IMR-90 (cell line): ENCODE results near the gene GNG12. TPM values are rescaled to one million over a fixed set of nuclear protein-coding genes. Genes with fewer than 3 reads are reported as not detected.

Source experiments
- ATAC-seq: fragments of 200-7000 bp; cut with Tn5 transposase; 2 replicates; pipeline ENCODE4 v1.9.1; 2020; ENCODE audit warnings: low read depth, mild to moderate bottlenecking, moderate library complexity
- BruUV-seq: library from RNA; stranded (reverse); fragments of 400-500 nt; replicated peaks from 2 replicates; lab custom pipeline; 2021; lab: Mats Ljungman, UMichigan
- CTCF ChIA-PET: fragments of 300-600 bp; formaldehyde crosslinking; extraction: SDS; loops from one replicate; lab custom pipeline; 2021; ENCODE audit warnings: antibody characterized with exemption; lab: Yijun Ruan, JAX
- POLR2A ChIA-PET: fragments of 300-600 bp; sonication (Branson Sonifier 250); formaldehyde crosslinking; loops from one replicate; lab custom pipeline; 2022; ENCODE audit warnings: antibody characterized with exemption; ENCODE audit not compliant: unreplicated experiment; lab: Charles Lee
- DNase-seq: peaks from one replicate; pipeline ENCODE4 v3.0.0; 2013
- H2AFZ ChIP-seq: replicated peaks from 2 replicates; pipeline ENCODE3; 2013; ENCODE audit warnings: low read length, mild to moderate bottlenecking; ENCODE audit not compliant: poor library complexity
- H2AK5ac ChIP-seq: 2 replicates; pipeline ENCODE4 v1.6.1; 2013; ENCODE audit warnings: low read depth, low read length, inconsistent platforms
- H2AK9ac ChIP-seq: replicated peaks from 2 replicates; pipeline ENCODE3; 2013; ENCODE audit warnings: mild to moderate bottlenecking, low read depth, low read length, moderate library complexity; ENCODE audit not compliant: poor library complexity
- H2BK120ac ChIP-seq: 2 replicates; pipeline ENCODE4 v1.6.1; 2013; ENCODE audit warnings: low read depth, low read length, inconsistent platforms
- H2BK15ac ChIP-seq: 3 replicates; pipeline ENCODE4 v1.6.1; 2013; ENCODE audit warnings: low read depth, low read length, inconsistent platforms
- H2BK20ac ChIP-seq: 2 replicates; pipeline ENCODE4 v1.6.1; 2013; ENCODE audit warnings: low read depth, mild to moderate bottlenecking, inconsistent platforms, low read length, moderate library complexity
- H2BK5ac ChIP-seq: 2 replicates; pipeline ENCODE4 v1.6.1; 2013; ENCODE audit warnings: mild to moderate bottlenecking, low read depth, low read length, inconsistent platforms; ENCODE audit not compliant: poor library complexity, severe bottlenecking
- H3K14ac ChIP-seq: replicated peaks from 2 replicates; pipeline ENCODE4 v1.6.1; 2013; ENCODE audit warnings: low read depth, low read length, inconsistent platforms
- H3K18ac ChIP-seq: 2 replicates; pipeline ENCODE4 v1.6.1; 2013; ENCODE audit warnings: low read depth, low read length, control low read depth
- H3K23ac ChIP-seq: 2 replicates; pipeline ENCODE4 v1.6.1; 2013; ENCODE audit warnings: low read depth, low read length, inconsistent platforms
- H3K27ac ChIP-seq: 2 replicates; pipeline ENCODE4 v1.5.1; 2013; ENCODE audit warnings: mild to moderate bottlenecking, control low read depth, low read length; ENCODE audit not compliant: insufficient read depth
- H3K27me3 ChIP-seq: 2 replicates; pipeline ENCODE4 v1.6.1; 2013; ENCODE audit warnings: low read length; ENCODE audit not compliant: control insufficient read depth, insufficient read depth
- H3K36me3 ChIP-seq: 2 replicates; pipeline ENCODE4 v1.6.1; 2013; ENCODE audit warnings: low read length, mixed read lengths; ENCODE audit not compliant: control insufficient read depth, insufficient read depth
- H3K4ac ChIP-seq: 2 replicates; pipeline ENCODE4 v1.6.1; 2013; ENCODE audit warnings: low read depth, low read length, inconsistent platforms
- H3K4me1 ChIP-seq: 2 replicates; pipeline ENCODE4 v1.6.1; 2013; ENCODE audit warnings: low read length, mixed read lengths; ENCODE audit not compliant: control insufficient read depth, insufficient read depth
- H3K4me2 ChIP-seq: 2 replicates; pipeline ENCODE4 v1.6.1; 2013; ENCODE audit warnings: low read depth, mild to moderate bottlenecking, control low read depth, low read length, moderate library complexity
- H3K4me3 ChIP-seq: 2 replicates; pipeline ENCODE4 v1.5.1; 2013; ENCODE audit warnings: low read depth, mild to moderate bottlenecking, control low read depth, low read length, moderate library complexity; ENCODE audit not compliant: insufficient read depth
- H3K56ac ChIP-seq: 2 replicates; pipeline ENCODE4 v1.6.1; 2013; ENCODE audit warnings: low read length, inconsistent platforms; ENCODE audit not compliant: insufficient read depth; ENCODE audit errors: extremely low read depth
- H3K79me1 ChIP-seq, 2 experiments: 2 replicates each; pipeline ENCODE4 v1.6.1; 2013; ENCODE audit warnings: low read length in 2 of 2, inconsistent platforms in 1 of 2, low read depth in 1 of 2
- H3K9ac ChIP-seq: 2 replicates; pipeline ENCODE4 v1.6.1; 2013; ENCODE audit warnings: low read depth, low read length, control low read depth
- H3K9me1 ChIP-seq: 2 replicates; pipeline ENCODE4 v1.6.1; 2013; ENCODE audit warnings: low read length, inconsistent platforms; ENCODE audit not compliant: insufficient read depth
- H3K9me3 ChIP-seq: 2 replicates; pipeline ENCODE4 v1.6.1; 2013; ENCODE audit warnings: low read length; ENCODE audit not compliant: control insufficient read depth, insufficient read depth
- H4K20me1 ChIP-seq: 2 replicates; pipeline ENCODE4 v1.6.1; 2013; ENCODE audit warnings: low read length, inconsistent platforms; ENCODE audit not compliant: insufficient read depth
- H4K5ac ChIP-seq: 2 replicates; pipeline ENCODE4 v1.6.1; 2013; ENCODE audit warnings: mild to moderate bottlenecking, low read depth, low read length, control low read depth
- H4K8ac ChIP-seq, 2 experiments: 2 replicates each; pipeline ENCODE4 v1.6.1; 2013; ENCODE audit warnings: low read depth in 2 of 2, low read length in 2 of 2, control low read depth in 1 of 2, inconsistent platforms in 1 of 2
- H4K91ac ChIP-seq: 2 replicates; pipeline ENCODE4 v1.6.1; 2013; ENCODE audit warnings: low read depth, low read length, inconsistent platforms; ENCODE audit not compliant: insufficient read depth
- whole genome bisulfite sequencing, 2 experiments: methylation state at CpG; one replicate each; pipeline versions ENCODE4 v1.1.5 to v1.1.7; 2013; ENCODE audit warnings: missing lambda C conversion rate in 2 of 2; ENCODE audit not compliant: insufficient read length in 1 of 2; ENCODE audit errors: extremely low coverage in 2 of 2; 5-methylcytosine and 5-hydroxymethylcytosine counted together
- dilution Hi-C: fragments of 300-500 bp; cut with HindIII; formaldehyde crosslinking; loops from one replicate; pipeline ENCODE4 v1.14.3; 2018; ENCODE audit warnings: low sequenced_read_pairs; ENCODE audit not compliant: unreplicated experiment
- in situ Hi-C: fragments of 300-500 bp; cut with MboI; formaldehyde crosslinking; loops from 3 replicates; pipeline ENCODE4 v1.14.3; 2019; ENCODE audit warnings: low sequenced_read_pairs, inconsistent platforms, mixed read lengths
- intact Hi-C: fragments of 100-400 bp; cut with micrococcal nuclease; formaldehyde crosslinking; loops from 2 replicates; pipeline ENCODE4 v1.10.0; 2022
- polyA plus RNA-seq, 3 experiments: library from polyadenylated mRNA; depleted of rRNA; stranded (reverse); fragments of >200 nt; gene quantifications; 2 replicates each; pipeline ENCODE4 v1.2.3, GENCODE V29; 2012; ENCODE audit warnings: low replicate concordance in 1 of 3
- total RNA-seq: library from RNA; depleted of rRNA; stranded (reverse); fragments of >200 nt; gene quantifications from 2 replicates; pipeline ENCODE4 v1.2.3, GENCODE V29; 2012
- TF ChIP-seq, protein P1 (sequence below): fragments of 150-350 bp; IDR thresholded peaks from 2 replicates; pipeline ENCODE4 v1.6.1; 2017; ENCODE audit warnings: mild to moderate bottlenecking, antibody characterized with exemption, low read length, low read depth

Gene GNG12
- total and polyA plus RNA-seq, 2 of the 4 experiments (the other 2 are of a cell fraction) = 92.3 to 132 TPM

DNA sequence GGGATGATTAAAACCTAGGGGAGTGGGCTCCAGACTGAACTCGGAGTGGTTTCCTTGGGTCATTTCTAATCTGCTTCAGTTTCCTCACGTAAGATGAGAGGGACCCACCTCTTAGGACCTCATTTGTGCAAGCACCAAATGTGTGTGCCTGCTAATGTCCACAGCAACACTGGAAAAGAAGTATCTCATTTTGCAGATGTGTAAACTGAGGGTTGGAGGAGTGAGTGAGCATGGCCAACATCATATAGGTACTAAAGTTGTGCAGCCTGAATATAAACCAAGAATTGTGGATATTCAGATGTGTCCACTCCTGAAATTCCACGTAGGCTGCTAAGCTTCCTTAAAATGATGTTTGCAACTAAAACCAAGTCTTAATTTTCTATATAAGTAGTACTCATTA lies 96.5 kb downstream of the GNG12 start:
- Histone ChIP-seq H3K9ac (no peak overlapping the region), H4K91ac (peak overlapping the region; percentile 82), H3K9me1 (peaks cover 50% of the 10 kb centered on the region), H3K4me2 (peak overlapping the region; percentile 37; the same call in 1 of the 2 replicates), H3K27ac (peak overlapping the region; percentile 63), H4K20me1 (peaks cover 6% of the 10 kb centered on the region), H3K4me1 (peaks cover 18% of the 10 kb centered on the region), H2BK120ac (peak overlapping the region; percentile 58), H3K4me3 (no peak overlapping the region), H2BK20ac (peak overlapping the region; percentile 72; the same call in 1 of the 2 replicates), H2BK15ac (peak overlapping the region; percentile 17; the same call in 2 of the 3 replicates), H3K9me3 (no peaks in the 10 kb centered on the region), H2BK5ac (peak overlapping the region; percentile 37), H3K36me3 (peaks cover 3% of the 10 kb centered on the region; the same call in 1 of the 2 replicates), H3K79me1 (peaks cover 50 to 82% of the 10 kb centered on the region in 2 experiments), H4K5ac (peak overlapping the region; percentile 20), H2AK5ac (peak overlapping the region; percentile 83; the same call in 1 of the 2 replicates), H3K14ac (peak overlapping the region; percentile 63), H2AFZ (no peak overlapping the region), H3K27me3 (no peaks in the 10 kb centered on the region), H3K23ac (peak overlapping the region; percentile 77; the same call in 1 of the 2 replicates), H4K8ac (peak overlapping the region; percentile 21 to 82; a peak in 3 of 4 replicates), H3K18ac (peak overlapping the region; percentile 4; the same call in 1 of the 2 replicates), H3K4ac (peak overlapping the region; percentile 69), H3K56ac (peak overlapping the region; percentile 49), H2AK9ac (peak overlapping the region; percentile 85)
- intact Hi-C loops (no loop called here), dilution Hi-C loops (no loop called here), in situ Hi-C loops (no loop called here)
- BruUV-seq = no TSS peak
- no peak for ATAC-seq
- TF ChIP-seq, protein P1, sequence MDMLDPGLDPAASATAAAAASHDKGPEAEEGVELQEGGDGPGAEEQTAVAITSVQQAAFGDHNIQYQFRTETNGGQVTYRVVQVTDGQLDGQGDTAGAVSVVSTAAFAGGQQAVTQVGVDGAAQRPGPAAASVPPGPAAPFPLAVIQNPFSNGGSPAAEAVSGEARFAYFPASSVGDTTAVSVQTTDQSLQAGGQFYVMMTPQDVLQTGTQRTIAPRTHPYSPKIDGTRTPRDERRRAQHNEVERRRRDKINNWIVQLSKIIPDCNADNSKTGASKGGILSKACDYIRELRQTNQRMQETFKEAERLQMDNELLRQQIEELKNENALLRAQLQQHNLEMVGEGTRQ = no peak
- no CpG with 5 or more reads among the region's 3 CpGs for WGBS, 2 experiments
- POLR2A ChIA-PET = interaction anchor here (0.6 kb wide), 1 partner anchor 51 kb away, joined by 3 read pairs; no protein-coding TSS in a partner anchor
- no peak for DNase-seq
- CTCF ChIA-PET = interaction anchor here (0.8 kb wide), 1 partner anchor 202 kb away, joined by 4 read pairs; no protein-coding TSS in a partner anchor
